Ovary (tissue), 9 donors: Measurements from ENCODE around the gene WDR83. TPM values are rescaled to one million over a fixed set of nuclear protein-coding genes. Genes with fewer than 3 reads are reported as not detected.
A peak's percentile ranks its signal among the peaks of the same experiment; 100 is the strongest.

Experiments
- DNase-seq, 5 donors: peaks; one replicate each; pipeline ENCODE4 v3.0.0-alpha.2; 2019 to 2020
- H3K27ac ChIP-seq, 2 donors: fragments of 200-600 bp; one replicate each; pipeline versions ENCODE4 v1.5.1 to v1.8.0; 2019 to 2022
- H3K27me3 ChIP-seq: fragments of 200-600 bp; one replicate; pipeline ENCODE4 v1.8.0; 2022
- H3K36me3 ChIP-seq: fragments of 200-600 bp; sonication (generic); one replicate; pipeline ENCODE4 v1.5.1; 2019
- H3K4me1 ChIP-seq: one replicate; pipeline ENCODE4 v1.8.1; 2013; ENCODE audit warnings: mild to moderate bottlenecking, moderate library complexity; ENCODE audit not compliant: insufficient read depth
- H3K4me3 ChIP-seq: fragments of 200-600 bp; sonication (generic); one replicate; pipeline ENCODE4 v1.5.1; 2017
- H3K9me3 ChIP-seq, 2 donors: fragments of 200-600 bp in 1 of 2; sonication (generic) in 1 of 2; one replicate each; pipeline versions ENCODE4 v1.5.1 to v1.8.1; 2013 to 2019; ENCODE audit warnings: mild to moderate bottlenecking in 1 of 2, moderate library complexity in 1 of 2
- CTCF ChIP-seq, 3 donors: fragments of 450-650 bp in 2 of 3; fragments of 200-600 bp in 1 of 3; IDR thresholded peaks; one replicate each; pipeline versions ENCODE4 v1.5.1 to v1.8.0; 2016 to 2022; ENCODE audit warnings: antibody characterized with exemption in 3 of 3, mild to moderate bottlenecking in 1 of 3
- EP300 ChIP-seq: sonication (generic); formaldehyde crosslinking; IDR thresholded peaks from one replicate; pipeline ENCODE4 v1.6.1; 2017; ENCODE audit warnings: antibody characterized with exemption
- POLR2A ChIP-seq: fragments of 450-650 bp; IDR thresholded peaks from one replicate; pipeline ENCODE4 v1.6.1; 2017; ENCODE audit warnings: antibody characterized with exemption, mild to moderate bottlenecking, moderate library complexity
- WGBS, 3 donors: extraction: QIAGEN DNeasy Blood & Tissue Kit in 1 of 3; methylation state at CpG; one replicate each; pipeline versions ENCODE4 v1.1.5 to v1.1.7; 2013 to 2017; 5-methylcytosine and 5-hydroxymethylcytosine counted together
- intact Hi-C, 4 donors: fragments of 100-400 bp; cut with DNase I; formaldehyde crosslinking; loops; one replicate each; pipeline versions ENCODE4 v1.11.0 to v1.15.1; 2022 to 2023
- polyA plus RNA-seq, 2 donors: library from polyadenylated mRNA; stranded (reverse); fragments of 200-250 nt in 1 of 2; fragments of 350-450 nt in 1 of 2; fragmentation: Illumina TruSeq in 1 of 2; extraction: RNeasy Lipid Tissue Mini Kit (QIAGEN cat#74804) in 1 of 2; gene quantifications; one replicate each; pipeline ENCODE4 v1.2.3, GENCODE V29; 2013 to 2014
- total RNA-seq, 7 donors: library from RNA; depleted of rRNA in 2 of 7; stranded (reverse); fragments of >200 nt in 2 of 7; fragmentation: NEBNext Ultra II Directional in 3 of 7; extraction: Animal tissue kit (Norgen Biotek cat#: 25700) in 3 of 7; gene quantifications; one replicate each; pipeline versions ENCODE4 v1.1.0 to v1.2.4, GENCODE V29; 2016 to 2023
- donor health status: DM: no; HTN: no; CAD: no; lungs with moderate emphysema.
- donor health status: DM: no; HTN: no; CAD: no.
- donor health status: Bipolar disorder and iron deficiency.
- donor health status: DM: yes; HTN: yes; CAD: no.
- donor health status: DM: no; HTN: no; CAD: no.
- donor health status: DM: yes; HTN: yes; CAD: no.

The WDR83 gene
- total and polyA plus RNA-seq, 9 donors = 2.8 to 16.3 (median 11.9) TPM

- H3K27me3 ChIP-seq = no peaks in the 10 kb centered on the region
- H3K27ac ChIP-seq = peak within 1 kb of the TSS; percentile 81 to 96
- WGBS, 3 donors = 0 to 1% (median 0%) methylated on average over 67 to 68 of the region's 68 CpGs
- no peaks in the 10 kb centered on the region for H3K36me3 ChIP-seq
- H3K4me1 ChIP-seq = no peaks in the 10 kb centered on the region
- peak; percentile 87 to 94 (median 91) for DNase-seq
- TF ChIP-seq EP300 (no peak), POLR2A (peak; percentile 55)
- peak within 1 kb of the TSS; percentile 96 for H3K4me3 ChIP-seq
- intact Hi-C loops = no loop called here
- no peaks in the 10 kb centered on the region for H3K9me3 ChIP-seq
Measured at GRCh38 chr19:12681074-12681987, 14.7 kb downstream of the WDR83 start, which contains the start of gene DHPS. DHPS (minus strand) TSS chr19:12681880; CDS start chr19:12681766, 114 bp downstream.

- no peak overlapping the region for H3K27ac ChIP-seq
- intact Hi-C loops = no loop called here
- no peaks in the 10 kb centered on the region for H3K4me1 ChIP-seq
- H3K9me3 ChIP-seq = no peaks in the 10 kb centered on the region
- no peaks in the 10 kb centered on the region for H3K27me3 ChIP-seq
- TF ChIP-seq CTCF (IDR thresholded peaks at IDR 0.05) (no peak), POLR2A (no peak), EP300 (no peak)
- no peak for DNase-seq
- no peak overlapping the region for H3K4me3 ChIP-seq
- WGBS, 3 donors = 70 to 76% (median 74%) methylated on average over 3 of the region's 3 CpGs
- no peaks in the 10 kb centered on the region for H3K36me3 ChIP-seq
Measured at GRCh38 chr19:12685831-12686230, 19.2 kb downstream of the WDR83 start.

- intact Hi-C loops = no loop called here
- no peaks in the 10 kb centered on the region for H3K36me3 ChIP-seq
- WGBS, 3 donors = 74 to 89% (median 80%) methylated on average over 9 of the region's 9 CpGs
- H3K9me3 ChIP-seq = no peaks in the 10 kb centered on the region
- H3K27ac ChIP-seq = no peak within 1 kb of the TSS
- no peak within 1 kb of the TSS for H3K4me3 ChIP-seq
- H3K27me3 ChIP-seq = no peaks in the 10 kb centered on the region
- DNase-seq = no peak
- no peaks in the 10 kb centered on the region for H3K4me1 ChIP-seq
- no peak for TF ChIP-seq EP300
- no peak for TF ChIP-seq POLR2A
- no peak for TF ChIP-seq CTCF (IDR thresholded peaks at IDR 0.05)
Measured at GRCh38 chr19:12687496-12688196, 21.0 kb downstream of the WDR83 start, which contains the start of gene GNG14. GNG14 (plus strand) TSS chr19:12687998; CDS start chr19:12688049, 51 bp downstream.

GRCh38 chr19:12689012-12689411, 22.4 kb downstream of the WDR83 start:
- TF ChIP-seq EP300 (no peak), POLR2A (no peak), CTCF (IDR thresholded peaks at IDR 0.05) (no peak)
- WGBS, 3 donors = 86 to 91% (median 89%) methylated on average over 12 of the region's 12 CpGs
- Histone ChIP-seq H3K36me3 (no peaks in the 10 kb centered on the region), H3K27me3 (no peaks in the 10 kb centered on the region), H3K9me3 (no peaks in the 10 kb centered on the region), H3K4me3 (no peak overlapping the region), H3K4me1 (no peaks in the 10 kb centered on the region), H3K27ac (no peak overlapping the region)
- no peak for DNase-seq
- intact Hi-C loops = no loop called here
